Tibial nerve (tissue), 3 donors: Measurements from ENCODE around the gene FMNL2.

ENCODE experiments used
- POLR2A ChIP-seq, 2 donors: fragments of 450-650 bp; IDR thresholded peaks; one replicate each; pipeline ENCODE4 v1.6.1; 2017; ENCODE audit warnings: antibody characterized with exemption in 2 of 2, mild to moderate bottlenecking in 2 of 2, moderate library complexity in 2 of 2
- TF ChIP-seq, protein P1 (sequence below), 5 experiments: fragments of 200-600 bp in 3 of 5; fragments of 450-650 bp in 2 of 5; sonication (generic) in 3 of 5; IDR thresholded peaks; one replicate each; pipeline ENCODE4 v1.5.1; 2016 to 2019; ENCODE audit warnings: antibody characterized with exemption in 5 of 5, mild to moderate bottlenecking in 3 of 5, moderate library complexity in 2 of 5

DNA sequence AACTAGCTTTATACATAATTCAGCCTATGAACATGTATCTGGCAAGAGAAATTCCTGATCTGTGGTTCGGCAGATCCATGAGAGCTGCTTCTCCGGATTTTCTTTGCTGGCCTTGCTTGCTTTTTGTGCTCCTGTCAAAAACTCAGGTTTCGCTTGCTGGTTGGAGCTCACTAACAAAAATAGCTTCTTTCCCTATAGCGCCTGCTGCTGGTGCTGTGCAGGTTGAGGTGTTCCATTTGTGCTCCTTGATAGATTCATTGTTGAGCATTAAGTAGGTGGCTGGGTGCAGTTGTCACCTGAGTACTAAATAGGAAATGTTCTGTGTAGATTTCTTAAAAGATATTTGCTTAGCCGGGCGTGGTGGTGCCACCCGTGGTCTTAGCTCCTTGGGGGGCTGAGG is 234.2 kb downstream of the FMNL2 start:
- TF ChIP-seq, protein P1, sequence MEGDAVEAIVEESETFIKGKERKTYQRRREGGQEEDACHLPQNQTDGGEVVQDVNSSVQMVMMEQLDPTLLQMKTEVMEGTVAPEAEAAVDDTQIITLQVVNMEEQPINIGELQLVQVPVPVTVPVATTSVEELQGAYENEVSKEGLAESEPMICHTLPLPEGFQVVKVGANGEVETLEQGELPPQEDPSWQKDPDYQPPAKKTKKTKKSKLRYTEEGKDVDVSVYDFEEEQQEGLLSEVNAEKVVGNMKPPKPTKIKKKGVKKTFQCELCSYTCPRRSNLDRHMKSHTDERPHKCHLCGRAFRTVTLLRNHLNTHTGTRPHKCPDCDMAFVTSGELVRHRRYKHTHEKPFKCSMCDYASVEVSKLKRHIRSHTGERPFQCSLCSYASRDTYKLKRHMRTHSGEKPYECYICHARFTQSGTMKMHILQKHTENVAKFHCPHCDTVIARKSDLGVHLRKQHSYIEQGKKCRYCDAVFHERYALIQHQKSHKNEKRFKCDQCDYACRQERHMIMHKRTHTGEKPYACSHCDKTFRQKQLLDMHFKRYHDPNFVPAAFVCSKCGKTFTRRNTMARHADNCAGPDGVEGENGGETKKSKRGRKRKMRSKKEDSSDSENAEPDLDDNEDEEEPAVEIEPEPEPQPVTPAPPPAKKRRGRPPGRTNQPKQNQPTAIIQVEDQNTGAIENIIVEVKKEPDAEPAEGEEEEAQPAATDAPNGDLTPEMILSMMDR (IDR thresholded peaks at IDR 0.05) = no peak
- TF ChIP-seq POLR2A (IDR thresholded peaks at IDR 0.05) = no peak
